NCI-H1105 (cell line): ENCODE results near the gene CCDC69.
"Not testable (repeated sequence)": the region's sequence is repeated elsewhere in the genome, so short reads cannot be mapped to it uniquely, and the experiment has no call there.

Experiments used
- DNase-seq: peaks from one replicate; lab custom pipeline; 2025; lab: John Stamatoyannopoulos, UW

Gene CCDC69, protein sequence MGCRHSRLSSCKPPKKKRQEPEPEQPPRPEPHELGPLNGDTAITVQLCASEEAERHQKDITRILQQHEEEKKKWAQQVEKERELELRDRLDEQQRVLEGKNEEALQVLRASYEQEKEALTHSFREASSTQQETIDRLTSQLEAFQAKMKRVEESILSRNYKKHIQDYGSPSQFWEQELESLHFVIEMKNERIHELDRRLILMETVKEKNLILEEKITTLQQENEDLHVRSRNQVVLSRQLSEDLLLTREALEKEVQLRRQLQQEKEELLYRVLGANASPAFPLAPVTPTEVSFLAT

DNA sequence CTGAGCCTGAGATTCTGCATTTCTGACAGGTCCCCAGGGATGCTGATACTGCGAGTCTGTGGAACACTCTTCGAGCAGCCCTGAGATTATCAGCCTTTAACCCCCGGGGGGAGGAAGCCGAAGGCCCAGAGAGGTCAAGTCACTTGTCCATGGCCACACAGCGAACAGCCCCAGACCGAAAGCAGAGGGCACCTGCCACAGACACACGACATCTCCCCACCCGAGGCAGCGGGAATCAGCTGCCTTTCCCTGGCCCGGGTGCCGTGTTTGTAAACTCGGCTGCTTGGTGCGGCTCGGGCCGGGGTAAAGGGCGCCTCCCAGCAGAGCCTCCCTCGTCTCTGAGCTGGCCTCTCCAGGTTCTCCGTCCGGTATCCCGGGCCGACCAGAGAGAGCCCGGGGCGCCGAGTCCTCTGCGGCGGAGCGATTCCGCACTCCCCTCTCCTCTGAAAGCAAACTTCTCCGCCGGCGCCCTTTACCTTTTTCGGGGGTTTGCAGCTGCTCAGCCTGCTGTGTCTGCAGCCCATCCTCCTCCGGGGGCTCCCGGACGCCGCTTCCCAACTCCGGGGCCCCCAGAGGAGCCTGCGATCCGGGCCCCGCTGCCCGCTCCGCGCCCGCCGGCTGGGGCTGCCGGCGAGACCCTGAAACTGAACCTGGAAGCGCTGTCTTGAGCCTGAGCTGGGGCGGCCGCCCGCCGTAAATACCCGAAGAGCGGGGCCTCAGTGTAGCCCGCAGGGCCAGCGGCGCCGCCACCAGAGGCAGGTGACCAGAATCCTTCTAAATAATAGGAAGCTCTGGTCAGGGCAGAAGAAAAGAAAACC, at the start of gene CCDC69:
Gene CCDC69 (minus strand): TSS at position 646 of the 818 bp plus-strand sequence. CDS start 122 bp downstream, at position 524.
- DNase-seq: peak; percentile 10

DNA sequence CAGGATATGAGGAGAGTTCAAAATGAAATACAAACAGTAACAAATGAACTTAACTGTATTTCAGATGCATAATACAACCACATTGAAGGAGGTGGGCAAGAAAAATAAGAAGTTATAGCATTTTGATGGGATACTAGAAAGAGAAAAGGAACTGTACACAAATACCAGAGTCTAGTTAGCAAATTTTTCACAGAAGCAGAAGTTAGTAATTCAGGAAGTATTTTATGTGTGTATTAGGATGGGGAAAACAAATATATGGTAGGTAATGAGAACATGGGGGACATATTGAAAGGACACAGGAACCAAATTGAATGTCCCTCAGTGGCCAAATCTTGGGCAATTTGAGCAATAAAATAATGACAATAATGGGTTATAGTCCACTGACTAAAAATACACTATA, 47.4 kb upstream of the CCDC69 start:
- no peak for DNase-seq

DNA sequence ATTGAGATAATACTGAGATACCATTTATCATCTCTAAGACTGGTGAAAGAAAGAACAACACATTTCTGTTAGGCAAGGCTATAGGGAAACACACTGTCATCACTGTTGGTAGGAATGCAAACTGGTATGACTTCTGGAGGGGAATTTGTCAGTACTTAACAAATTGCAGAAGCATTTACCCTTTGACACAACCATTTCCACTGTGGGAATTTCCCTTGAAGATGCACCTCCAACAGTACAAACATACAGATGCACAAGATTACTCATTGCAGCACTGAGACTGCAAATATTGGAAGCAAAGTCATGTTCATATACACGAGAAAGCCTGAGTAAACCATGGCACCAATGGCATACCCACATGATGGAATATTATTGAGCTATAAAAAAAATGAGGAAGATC, 46.7 kb upstream of the CCDC69 start:
- no peak for DNase-seq

DNA sequence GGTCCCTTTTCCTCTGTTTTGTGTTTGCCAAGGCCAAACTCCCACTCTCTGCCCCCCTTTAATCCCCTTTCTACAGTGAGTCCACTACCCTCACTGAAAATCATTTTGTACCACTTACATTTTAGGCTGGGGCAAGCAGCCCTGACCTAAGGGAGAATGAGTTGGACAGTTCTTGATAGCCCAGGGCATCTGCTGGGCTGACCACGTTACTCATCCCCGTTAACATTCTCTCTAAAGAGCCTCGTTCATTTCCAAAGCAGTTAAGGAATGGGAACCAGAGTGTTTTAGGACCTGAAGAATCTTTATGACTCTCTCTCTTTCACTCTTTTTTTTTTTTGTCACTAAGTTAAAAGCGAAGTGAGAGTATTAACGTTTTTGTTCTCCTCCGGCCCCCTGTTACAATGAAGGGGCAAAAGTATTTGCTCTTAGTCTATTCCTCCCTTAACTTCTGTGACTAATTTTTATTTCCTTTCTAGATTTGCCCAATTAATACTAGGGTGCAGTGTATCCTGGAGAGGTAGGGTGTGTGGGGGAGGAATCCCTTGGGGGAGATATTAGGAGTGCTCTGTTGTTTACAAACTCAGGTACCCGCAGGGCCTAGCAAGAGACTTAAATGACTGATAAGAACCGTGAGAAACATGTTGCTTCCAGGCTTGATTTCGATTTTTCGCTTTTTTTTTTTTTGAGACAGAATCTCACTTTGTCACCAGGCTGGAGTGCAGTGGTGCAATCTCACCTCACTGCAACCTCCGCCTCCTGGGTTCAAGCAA, 43.8 kb upstream of the CCDC69 start:
- no peak for DNase-seq

DNA sequence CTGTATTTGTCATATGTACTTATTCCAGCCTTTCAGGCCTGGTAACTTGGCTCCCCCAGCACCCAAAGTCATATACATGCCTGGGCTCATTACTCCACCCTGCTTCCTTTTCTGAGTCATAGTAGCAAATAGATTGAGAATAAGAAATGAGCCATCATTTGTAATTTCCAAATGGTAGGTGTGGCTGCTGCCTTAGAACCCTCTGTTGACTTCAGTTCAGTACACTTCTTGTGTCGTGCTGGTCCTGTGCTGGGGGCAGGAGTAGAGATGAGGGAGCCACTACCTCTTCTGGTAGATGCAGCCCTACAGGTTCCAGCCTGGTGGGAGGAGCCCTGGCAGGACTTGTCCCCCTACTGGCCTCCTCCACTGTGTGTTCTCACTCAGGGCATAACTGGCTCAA, 40.2 kb upstream of the CCDC69 start:
- DNase-seq: no peak

DNA sequence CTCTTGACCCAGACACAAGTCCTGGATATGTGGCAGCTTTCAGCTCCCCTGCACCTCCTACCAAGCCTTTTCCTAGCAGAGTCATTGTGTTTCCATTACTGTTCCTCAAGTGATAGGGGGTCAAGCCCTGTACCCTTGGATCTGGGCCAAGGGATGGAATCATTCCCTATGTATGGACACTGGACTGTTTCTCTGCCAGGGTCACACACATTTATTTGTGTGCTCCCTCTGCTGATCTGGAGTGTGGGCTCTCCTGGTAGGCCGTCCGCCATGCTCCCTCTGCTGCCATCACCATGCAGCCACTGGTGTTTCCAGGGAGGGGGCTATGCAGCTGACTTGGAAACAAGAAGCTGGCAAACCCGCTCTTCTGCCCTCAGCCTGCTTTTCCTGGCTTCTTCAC, 38.6 kb upstream of the CCDC69 start:
- DNase-seq: no peak

DNA sequence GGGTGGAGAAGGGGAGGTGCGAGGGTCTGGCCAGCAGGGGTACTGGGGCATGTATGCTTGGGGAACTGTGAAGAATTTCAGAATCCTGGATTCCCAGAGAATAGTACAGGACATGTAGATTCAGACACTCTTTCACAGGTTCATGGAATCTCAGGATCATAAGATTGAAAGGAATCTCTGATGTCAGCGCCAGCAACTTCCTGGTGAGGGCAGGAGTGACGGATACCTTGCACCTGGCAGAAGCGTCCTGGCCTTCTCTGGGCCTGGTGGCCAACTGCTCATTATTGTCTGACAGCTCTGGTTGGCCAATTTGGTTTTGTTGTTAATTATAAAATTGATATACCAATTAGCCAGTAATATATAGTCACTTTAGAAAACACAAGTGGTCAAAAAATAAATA, 36.0 kb upstream of the CCDC69 start:
- DNase-seq: no peak

DNA sequence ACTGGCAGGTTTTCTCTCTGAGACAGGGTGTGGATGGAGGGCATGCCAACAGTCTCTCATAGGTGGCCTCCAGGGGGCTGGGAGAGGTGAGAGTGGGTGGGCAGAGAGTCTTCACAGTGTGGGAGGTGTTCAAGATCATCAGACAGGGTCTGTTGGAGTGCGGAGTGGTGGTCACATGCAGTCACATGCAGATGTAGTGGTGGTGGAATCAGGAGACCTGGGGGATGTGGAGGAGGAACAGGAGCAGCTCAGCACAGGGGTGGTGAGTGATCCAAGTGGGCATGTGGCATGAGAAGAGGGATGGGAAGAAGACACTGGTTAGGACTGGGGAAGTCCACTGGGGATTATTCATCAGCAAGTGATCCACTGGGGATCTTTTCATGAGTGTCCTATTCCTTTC, 34.9 kb upstream of the CCDC69 start:
- DNase-seq: no peak

DNA sequence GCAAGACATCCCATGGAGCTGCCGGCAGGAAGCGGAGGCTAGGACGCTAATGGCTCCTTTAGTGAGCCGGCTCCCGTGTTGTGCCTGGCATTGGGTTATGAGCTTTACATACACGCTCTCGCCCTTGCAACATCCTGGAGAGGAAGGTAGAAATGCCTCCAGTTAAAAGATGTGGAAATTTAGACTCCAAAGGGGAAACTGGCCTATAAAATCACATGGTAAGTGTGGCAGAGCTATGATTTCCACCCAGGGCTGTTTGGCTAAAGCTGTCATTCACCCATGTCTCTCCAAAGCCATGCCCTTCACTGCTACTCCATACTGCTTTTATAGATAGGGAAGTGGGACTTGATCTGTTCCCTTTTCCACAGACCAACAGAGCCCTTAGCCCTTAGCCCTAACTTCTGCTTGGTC, 34.3 kb upstream of the CCDC69 start:
- no peak for DNase-seq

DNA sequence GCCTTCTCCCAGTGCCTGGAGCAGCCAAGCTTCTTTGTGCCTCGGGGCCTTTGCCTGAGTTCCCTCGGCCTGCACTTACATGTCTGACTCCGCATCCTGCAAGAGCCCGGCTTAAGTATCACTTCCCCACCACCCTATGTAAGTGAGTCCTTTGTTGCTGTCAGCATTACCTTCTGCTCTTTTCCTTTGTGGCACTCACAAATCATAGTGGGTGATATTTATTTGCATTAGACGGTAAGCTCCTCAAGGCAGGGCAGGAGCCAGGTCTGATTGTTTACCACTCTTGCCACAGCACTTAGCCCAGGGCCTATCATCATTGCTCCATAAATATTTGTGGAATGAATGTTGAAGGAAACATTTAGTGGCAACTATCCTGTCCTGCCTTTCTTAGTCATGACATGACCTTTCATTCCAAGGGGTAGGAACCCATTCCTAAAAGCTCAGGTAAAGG, 33.9 kb upstream of the CCDC69 start:
- no peak for DNase-seq

DNA sequence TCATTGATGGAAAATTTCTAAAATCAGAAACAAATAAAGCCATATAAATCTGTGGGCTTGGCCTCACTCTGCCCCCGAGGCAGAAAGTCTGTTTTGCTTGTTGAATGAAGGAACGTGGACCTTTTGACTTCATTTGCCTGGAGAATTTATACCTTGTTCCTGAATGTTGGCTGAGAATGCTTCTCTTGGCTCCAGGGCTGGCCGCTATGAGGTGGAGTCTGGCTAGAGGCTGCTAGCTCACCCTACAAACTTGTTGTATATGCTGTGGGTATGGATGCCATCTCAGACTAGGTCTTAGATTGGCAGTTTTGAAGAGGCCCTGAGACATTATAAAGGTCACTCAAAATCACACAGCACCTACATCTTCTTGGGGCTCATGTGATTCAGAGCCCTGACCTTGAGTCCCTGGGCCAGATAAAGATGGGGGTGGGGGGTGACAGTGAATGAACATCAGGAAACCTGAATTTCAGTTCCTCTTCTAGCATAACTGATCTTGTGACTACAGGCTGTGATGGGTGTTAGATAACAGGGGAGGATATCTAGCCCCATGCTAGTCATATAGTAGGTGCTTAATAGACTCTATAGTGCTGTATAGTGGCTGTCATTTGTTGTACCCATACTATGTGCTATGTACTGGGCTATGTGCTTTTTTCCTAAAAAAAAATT, 31.9 kb upstream of the CCDC69 start:
- no peak for DNase-seq

DNA sequence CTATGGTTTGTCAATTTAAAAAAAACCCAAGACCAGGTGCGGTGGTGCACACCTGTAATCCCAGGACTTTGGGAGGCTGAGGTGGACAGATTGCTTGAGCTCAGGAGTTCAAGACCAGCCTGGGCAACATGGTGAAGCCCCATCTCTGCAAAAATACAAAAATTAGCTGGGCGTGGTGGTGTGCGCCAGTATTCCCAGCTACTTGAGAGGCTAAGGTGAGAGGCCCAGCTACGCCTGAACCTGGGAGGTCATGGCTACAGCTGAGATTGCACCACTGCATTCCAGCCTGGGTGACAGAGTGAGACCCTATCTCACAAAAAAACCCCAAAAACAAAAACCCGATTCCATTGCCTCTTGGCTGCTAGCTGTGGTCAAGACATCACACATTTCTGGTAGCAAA, 31.1 kb upstream of the CCDC69 start:
- not testable (repeated sequence) for DNase-seq

DNA sequence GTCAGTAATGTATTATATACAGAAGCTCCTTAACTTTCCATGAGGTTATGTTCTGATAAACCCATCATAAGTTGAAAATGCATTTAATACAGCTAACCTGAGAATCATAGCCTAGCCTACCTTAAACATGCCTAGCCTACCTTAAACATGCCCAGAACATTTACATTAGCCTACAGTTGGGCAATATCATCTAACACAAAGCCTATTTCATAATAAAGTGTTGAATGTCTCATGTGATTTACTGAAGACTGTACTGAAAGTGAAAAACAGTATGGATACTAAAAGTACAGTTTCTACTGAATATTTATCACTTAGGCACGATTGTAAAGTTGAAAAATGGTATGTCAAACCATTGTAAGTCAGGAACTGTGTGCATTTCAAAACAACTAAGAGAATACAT, 30.7 kb upstream of the CCDC69 start:
- no peak for DNase-seq

DNA sequence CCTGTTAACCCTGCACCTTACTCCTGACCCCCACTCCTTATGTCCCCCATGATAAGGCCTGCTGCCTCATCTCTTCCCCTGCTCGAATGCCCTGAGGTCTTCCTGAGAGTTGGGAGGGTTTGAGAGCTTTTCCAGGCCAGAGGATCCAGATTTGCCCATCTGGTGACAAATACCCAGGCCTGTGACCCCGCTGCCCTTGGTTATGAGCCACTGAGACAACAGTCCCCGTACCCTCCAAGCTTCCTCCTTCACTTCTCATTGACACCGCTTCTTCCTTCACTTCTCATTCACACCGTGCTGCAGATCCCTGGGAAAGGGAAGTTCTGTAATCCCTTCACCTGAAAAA, 29.7 kb upstream of the CCDC69 start:
- DNase-seq: no peak

DNA sequence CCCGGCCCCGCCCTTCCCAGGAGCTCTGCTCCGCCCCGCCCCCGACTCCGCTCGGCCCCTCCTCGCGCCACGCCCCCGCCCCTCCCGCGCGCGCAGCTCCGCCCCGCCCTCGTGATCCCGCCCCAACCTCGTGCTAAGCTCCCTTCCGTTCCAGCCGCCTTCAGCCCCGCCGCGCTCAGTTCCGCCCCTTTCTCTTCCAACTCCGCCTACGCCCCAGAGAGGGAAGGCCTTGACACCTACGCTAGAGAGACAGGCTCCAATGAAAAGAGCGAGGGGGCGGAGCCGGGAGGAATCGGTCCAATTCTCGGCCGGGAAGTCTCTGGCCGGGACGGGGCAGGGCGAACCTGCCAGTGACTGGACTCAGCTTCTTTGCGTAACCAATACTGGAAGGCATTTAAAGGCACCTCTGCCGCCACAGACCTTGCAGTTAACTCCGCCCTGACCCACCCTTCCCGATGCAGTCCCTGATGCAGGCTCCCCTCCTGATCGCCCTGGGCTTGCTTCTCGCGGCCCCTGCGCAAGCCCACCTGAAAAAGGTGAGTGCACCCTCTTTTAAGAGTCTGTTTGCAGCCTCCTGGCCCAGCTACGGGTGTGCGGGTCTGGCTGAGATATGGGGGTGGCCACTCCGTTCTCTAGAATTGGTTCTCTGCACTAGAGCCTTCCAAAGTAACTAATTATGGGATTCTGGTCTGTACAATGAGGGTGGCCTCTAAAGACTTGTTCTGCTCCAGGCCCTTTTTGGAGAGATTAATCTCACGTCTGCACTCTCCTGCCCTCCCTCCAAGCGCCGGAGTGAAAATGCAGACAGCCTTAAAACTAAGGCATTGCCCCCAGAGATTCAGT, 29.1 kb upstream of the CCDC69 start, which contains the start of gene GM2A:
Gene GM2A (plus strand): TSS at position 424 of the 843 bp plus-strand sequence. CDS start 32 bp downstream, at position 456.
- DNase-seq: peak; percentile 89

DNA sequence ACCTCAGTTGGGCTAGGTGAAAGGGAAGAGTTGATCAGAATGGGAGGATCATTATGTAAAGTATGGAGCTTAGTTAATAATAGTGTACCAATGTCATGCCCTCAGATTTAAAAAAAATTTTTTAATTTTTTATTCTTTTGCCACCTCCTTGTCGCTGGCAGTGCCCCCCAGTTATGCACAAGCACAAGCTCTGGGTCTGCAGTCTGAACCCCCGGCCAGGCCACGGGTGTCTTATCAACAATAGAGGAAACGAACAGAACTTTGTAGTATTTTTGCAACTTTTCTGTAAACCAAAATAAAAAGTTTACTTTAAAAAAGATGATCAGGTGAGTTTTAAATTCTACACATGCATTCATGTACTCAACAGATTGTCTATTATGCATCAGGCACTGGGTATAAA, 27.7 kb upstream of the CCDC69 start:
- DNase-seq: no peak

DNA sequence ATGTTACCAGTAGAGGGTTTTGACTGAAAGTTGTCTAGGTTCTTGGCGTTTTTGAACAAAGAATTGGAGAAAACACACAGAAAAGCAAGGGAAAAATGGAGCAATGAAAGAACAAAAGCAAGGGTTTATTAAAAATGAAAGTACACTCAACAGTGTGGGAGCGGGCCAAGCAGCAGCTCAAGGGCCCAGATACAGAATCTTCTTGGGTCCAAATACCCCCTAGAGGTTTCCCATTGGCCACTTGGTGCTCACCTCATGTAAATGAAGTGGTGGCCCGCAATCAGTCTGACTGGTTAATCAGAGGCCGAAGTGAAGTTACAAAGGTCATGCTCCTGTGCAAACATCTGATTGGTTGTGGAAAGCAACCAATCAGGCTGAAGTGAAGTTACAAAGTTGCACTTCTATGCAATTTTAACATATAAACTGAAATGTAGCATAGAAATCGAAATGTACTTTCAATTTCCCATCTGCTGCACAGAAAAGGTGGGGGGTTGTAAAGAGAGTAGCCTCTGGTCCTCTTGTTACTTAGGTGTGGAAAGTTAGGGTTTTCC, 27.2 kb upstream of the CCDC69 start:
- no peak for DNase-seq

DNA sequence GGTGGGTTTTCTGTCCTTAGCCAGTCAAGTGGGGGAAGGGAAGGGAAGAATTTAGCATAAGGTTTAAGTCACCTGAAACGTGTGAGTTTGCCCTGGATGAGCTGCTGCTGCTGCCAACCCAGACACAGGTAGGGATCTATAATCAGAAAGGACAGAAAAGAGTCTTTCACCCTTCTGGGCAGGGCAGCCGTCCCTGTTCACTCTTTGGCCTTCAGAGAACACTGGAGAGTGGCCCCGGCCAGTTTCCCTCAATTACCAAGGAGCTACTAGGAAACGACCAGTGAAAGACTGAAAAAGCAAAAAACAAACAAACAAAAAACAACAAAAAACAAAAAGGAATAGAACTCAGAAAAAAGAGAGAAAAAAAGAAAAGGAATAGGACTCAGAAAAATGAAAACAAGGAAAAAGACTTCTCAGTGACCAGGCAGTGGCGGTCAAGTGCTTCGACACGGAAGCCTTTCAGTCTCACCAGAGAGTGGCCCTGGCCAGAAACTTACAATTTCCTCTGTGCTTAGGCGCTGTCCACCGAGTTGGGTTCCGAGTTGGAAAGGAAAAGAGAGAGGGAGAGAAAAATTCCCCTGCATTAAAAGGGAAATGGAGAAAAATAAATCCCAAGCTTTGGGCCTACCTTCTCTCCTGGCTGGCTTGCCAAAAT, 26.6 kb upstream of the CCDC69 start:
- no peak for DNase-seq

DNA sequence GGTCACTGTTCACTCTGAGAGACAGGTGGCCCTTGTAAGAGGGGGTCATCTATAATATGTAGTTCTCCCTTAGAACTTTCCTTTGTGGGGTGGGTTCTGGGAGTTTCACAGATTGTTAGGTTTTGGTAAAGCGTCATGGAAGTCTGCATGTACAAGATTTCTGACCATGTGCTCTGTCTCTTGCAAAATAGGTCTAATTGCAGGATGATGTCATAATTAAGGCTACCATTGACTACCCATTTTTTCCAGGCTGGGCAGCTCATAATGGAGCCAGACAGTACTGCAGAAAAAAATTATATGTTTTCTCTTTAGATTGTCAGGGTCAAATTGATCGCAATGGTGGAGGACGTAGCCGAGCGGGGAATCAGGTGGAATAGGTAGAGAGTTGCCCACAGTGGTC, 25.4 kb upstream of the CCDC69 start:
- no peak for DNase-seq

DNA sequence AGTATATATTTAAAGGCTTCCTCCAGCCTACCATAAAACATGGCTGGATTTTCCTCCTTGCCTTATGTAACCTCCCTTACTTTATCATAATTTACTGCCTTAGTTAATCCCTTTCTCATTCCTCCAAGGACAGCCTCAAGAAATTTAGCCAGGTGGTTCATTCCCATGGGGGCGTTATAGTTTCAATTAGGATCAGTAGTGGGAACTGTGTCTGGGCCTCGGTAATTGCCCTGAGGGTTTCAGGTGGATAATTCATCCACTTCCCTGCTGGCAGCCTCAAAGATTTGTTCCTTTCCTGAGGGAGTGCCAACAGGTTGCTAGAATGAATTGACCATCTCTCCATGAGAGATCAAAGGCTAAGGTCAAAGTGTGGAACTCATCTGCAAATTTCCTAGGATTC, 24.8 kb upstream of the CCDC69 start:
- DNase-seq: no peak
